NCI-H446 treated with DMSO at 0.1 percent for 48 hours (cell line): ENCODE measurements around the gene FGFBP2.

Experiments
- DNase-seq: peaks from one replicate; lab custom pipeline; 2025; lab: John Stamatoyannopoulos, UW

The FGFBP2 gene

DNA sequence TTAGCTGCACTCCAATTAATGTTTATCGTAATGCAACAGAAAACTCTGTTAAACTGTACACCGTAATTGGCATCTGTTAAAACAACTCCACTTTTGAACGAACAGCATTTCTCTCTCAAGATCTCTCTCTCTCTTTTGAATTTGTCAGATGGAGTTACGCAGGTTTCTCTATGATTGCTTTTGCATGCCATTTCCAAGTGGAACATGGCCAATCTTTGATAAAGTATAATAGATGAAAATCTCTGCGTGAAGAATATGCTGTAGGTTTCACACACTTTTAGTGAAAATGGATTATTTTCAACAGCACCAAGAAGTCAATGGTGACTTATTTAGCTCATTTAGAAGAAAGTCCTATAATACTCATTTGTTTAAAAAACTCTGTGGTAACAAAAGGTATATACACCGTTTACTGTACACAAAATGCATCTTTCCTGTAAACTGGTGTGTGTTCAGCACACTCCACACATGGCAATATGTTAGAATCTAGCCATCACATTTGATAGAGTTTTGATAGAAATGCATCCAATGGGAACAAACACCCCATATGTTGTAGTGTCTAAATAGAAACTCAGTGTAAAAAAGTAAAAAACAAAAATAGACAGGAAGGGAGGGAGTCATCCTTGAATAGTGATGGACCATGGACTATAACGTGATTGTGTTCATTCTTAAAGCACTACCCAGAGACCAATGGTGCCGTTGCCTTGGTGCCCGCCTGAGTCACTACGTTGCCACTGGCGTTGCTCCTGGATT, 5.8 kb upstream of the FGFBP2 start:
- no peak for DNase-seq

GRCh38 chr4:15965325-15965724, 2.4 kb upstream of the FGFBP2 start:
- no peak for DNase-seq

- no peak for DNase-seq
Observed at GRCh38 chr4:15964159-15964558, 1.2 kb upstream of the FGFBP2 start.

DNA sequence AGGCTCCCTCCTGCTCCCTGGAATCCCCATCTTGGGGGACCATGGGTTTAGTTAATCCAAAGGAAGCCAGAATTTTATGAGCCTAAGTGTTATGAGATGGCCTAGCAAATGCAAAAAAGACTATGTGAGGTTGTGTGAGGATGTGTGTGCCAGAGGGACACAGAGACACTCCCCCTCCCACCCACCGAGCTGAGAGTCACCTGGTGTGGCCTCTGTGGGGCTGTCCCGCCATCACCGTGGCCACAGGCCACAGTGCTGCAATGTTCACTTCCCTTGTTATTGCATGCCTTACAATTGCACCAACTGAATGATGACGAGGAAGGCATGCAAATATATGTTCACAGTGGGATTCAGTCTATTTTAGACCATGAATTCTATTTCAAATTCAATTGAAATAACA, 601 bp upstream of the FGFBP2 start:
- DNase-seq: no peak

- no peak for DNase-seq
Observed at GRCh38 chr4:15961781-15962510, 1.0 kb downstream of the FGFBP2 start.

GRCh38 chr4:15958562-15958961, 4.4 kb downstream of the FGFBP2 start:
- DNase-seq: no peak

GRCh38 chr4:15956179-15956850, 6.7 kb downstream of the FGFBP2 start:
- DNase-seq: peak; percentile 4

DNA sequence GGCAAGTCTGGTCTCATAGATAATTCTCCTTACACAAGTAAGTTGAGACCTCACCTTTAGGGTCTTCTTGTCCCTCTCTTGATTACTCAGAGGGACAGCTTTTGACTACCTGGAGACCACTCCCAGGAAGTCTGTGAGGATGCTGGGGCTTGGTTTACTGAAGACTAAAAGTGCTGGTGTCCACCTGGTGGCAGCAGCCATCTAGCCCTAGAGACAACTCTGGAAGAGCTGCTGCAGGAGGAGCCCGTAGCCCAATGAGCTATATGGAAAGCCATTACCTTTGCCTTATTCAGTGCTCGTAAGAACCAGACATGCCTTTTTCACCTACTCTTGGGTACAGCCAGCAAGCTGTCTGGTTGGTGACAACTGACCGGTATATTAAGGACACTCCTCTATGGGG, 7.3 kb downstream of the FGFBP2 start:
- DNase-seq: no peak

GRCh38 chr4:15953625-15954024, 9.3 kb downstream of the FGFBP2 start:
- no peak for DNase-seq

DNA sequence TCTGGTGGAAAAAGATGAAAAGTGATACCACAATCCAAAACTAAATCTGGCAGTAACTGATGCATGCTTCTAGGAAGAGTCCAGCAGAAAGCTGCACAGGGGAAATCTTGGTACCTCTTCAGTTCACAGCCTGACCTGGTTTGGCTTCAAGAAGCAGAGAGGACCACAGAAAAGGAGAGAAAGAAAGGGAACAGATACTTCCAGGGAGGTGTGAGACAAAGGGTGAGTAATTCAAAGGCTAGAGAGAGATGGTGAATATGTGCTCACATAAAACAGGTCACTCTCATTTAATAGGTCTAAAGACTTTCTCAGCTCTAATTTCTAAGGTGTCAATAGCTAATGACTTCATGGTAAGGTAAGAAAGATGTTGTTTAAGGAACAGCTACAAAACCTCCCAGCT, 11.2 kb downstream of the FGFBP2 start:
- no peak for DNase-seq

DNA sequence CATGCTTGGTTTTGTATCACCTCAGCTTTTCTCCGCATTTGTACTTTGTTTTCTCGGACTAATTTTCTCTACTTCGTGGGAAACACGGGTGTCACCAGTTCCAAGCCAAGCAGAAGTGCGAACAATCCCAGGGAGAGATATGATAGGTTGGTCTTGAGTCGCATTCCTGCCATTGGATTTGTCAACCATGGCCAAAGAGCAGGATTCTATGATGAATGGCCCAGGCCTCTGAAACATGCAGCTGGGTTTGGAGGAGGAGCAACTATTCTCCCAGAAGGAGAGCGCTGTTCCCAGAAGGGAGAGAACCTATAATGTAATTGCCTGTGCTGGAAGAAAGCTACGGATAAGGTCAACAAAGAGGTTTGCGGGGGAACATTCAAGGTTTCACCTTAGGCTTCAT, 14.1 kb downstream of the FGFBP2 start:
- DNase-seq: no peak

DNA sequence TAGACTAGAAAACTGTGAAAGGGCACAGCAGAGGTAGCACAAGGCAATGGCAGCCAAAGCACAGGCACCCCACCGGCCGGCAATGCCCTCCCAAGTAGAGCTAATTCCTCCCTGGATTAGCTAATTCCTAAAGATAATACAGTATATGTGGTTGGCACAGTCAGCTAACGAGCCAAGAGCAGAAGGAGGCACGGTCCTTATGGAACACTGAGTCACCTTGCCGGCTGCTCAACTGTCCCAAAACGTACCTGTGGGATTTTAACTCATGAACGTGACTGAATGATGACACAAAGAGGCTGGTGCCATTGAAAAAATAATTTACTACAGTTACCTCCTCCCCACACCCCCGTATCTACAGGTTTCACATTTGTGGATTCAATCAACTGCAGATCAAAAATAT, 15.3 kb downstream of the FGFBP2 start:
- DNase-seq: no peak

DNA sequence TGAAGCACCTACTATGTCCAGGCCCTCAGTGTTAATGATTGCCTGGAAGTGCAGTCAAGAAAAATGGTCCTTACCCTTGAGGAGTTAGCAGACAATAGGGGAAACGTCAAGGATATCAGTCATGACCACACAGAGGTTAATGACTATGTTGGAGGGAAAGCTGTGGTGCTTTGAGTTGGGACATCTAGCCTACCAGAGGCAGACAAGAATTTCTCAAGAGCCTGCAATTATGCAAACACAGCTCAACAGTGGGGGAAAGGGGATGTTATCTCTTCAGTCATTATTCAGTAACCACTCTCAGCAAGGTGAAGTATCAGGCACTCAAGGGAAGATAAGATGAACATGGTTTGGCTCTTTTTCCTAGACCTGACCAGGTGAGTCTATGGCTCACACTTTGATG, 17.5 kb downstream of the FGFBP2 start:
- no peak for DNase-seq

DNA sequence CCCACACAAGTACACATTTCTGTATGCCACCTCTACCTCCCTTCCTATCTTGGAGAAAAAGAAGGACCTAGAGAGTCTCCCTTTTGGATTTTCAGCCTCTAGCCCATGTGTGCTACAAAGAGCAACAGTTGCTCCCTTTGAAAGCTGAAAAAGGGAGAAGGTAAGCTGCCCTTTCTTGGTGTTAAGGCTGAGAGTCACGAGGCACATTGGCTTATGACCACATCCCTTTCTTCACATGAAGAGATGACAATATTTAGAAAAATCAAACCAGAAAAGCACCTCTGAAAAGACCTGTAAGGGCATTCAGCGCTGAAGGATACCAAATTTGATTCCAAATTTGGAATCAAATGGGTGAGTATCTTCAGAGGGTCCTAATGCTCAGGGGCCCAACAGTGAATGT, 18.1 kb downstream of the FGFBP2 start:
- no peak for DNase-seq

DNA sequence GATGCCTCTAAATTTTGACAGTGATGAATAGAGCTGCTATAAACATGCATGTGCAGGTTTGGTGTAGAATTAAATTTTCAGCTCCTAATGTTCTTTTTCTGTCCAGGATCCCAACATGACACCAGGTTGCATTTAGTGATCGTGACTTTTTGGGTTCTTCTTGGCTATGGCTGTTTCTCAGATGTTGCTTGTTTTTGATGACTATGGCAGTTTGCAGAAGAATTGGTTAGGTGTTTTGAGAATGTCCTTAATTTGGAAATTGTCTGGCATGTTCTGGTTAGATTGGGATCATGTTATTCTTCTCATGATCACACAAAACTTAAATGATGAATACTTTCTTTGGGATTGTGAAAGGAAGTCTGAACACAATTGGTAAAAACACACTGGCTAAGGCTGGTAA, 20.7 kb downstream of the FGFBP2 start:
- no peak for DNase-seq

DNA sequence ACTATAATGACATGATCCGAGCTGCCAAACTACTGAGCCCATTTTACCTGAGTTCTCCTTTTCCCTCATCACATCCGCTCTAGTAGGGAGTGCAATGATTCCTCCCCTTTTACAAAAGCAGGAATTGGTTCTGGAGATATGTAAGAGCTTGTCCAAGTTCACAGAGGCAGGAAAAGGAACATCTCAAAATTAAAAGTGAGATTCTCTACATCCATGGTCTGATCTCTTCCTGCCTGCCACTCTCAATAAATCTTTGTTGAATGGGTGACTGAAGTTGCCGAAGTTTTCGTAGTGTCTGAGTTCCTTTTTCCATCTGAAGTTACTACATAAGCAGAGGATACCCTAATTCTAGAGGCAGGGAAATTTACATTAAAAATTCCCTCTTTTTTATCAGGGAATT, 24.3 kb downstream of the FGFBP2 start, which contains the start of gene FGFBP1:
Gene FGFBP1, minus strand, starts transcription at position 101 of the 400 bp plus-strand sequence. CDS start 2,108 bp downstream, outside the sequence.
- no peak for DNase-seq

- no peak for DNase-seq
Observed at GRCh38 chr4:15938182-15938581, 24.8 kb downstream of the FGFBP2 start.

GRCh38 chr4:15936495-15936894, 26.5 kb downstream of the FGFBP2 start:
- DNase-seq: no peak

- no peak for DNase-seq
Observed at GRCh38 chr4:15935504-15936402, 27.2 kb downstream of the FGFBP2 start.

DNA sequence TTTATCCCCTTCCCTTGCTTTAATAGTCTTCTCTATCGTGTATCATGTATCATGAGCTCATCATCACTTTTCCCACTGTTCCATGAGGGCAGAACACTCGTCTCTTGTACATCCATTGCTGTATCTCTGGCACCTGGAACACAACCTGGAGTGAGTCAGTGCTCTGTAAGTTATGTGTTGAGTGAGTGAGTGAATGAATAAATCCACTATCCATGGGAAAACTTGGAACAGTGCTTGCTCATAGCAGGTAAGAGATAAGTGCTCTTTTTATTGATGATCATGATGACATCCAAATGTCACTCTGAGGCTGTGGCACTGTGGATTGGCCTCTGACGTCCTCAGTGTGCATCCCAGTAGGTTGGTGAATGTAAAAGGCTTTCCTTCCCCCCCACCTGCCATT, 28.7 kb downstream of the FGFBP2 start:
- DNase-seq: no peak

GRCh38 chr4:15931451-15932210, 31.3 kb downstream of the FGFBP2 start:
- DNase-seq: no peak
